ENCODE data around the gene MLANA.

Gene MLANA

GRCh38 chr9:5890641-5891040 lies at the start of gene MLANA:
Gene MLANA, plus strand, starts transcription at chr9:5890889. Its CDS starts 1,586 bp downstream, at chr9:5892475.
- DNase-seq: no peak

- DNase-seq: no peak
Observed at GRCh38 chr9:5841771-5842573, 48.7 kb upstream of the MLANA start.

DNA sequence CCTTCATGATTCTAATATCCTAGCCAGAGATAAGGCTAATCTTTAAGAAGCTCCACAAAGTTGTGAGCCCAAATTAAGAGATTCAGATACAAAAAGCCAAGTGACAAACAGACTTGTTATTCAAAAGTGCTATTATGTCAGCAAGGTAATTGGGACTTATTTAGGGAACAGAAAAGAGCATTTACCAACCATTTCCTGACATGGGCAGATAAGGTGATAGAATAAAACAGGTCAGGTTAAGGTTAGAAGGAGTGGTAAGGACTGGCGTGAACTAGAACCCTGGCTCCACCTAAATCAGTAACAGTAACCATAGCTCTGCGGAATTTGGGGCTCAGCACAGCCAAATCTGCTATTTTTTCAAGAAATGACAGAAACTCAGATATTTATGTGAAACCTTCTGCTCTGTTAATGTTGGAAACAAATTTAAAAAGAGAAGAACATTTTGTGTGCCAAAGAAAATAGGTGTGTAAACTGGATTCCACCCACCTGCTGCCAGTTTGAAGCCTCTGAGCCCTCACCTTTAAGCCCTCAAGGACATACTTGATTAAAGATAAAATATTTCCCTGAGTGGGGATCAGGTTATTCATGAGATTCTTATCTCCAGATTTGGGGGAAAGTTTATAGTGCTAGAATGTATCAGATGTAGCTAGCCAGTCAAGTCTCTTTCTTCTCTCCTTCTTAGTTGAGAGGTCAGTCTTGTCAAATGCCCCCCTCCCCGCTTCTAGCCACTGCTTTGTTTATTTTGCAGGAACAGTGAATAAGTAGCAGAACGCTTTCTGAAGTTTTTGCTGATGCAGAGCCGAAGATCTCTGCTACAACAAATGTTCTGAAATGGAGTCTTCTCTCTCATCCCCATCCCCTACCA lies 47.5 kb upstream of the MLANA start:
- no peak for DNase-seq

- DNase-seq: peak; percentile 29
Observed at GRCh38 chr9:5843794-5844471, 46.8 kb upstream of the MLANA start.

- no peak for DNase-seq
Observed at GRCh38 chr9:5845157-5845531, 45.5 kb upstream of the MLANA start.

GRCh38 chr9:5846096-5846495 lies 44.6 kb upstream of the MLANA start:
- no peak for DNase-seq

GRCh38 chr9:5846501-5846921 lies 44.2 kb upstream of the MLANA start:
- DNase-seq: no peak

DNA sequence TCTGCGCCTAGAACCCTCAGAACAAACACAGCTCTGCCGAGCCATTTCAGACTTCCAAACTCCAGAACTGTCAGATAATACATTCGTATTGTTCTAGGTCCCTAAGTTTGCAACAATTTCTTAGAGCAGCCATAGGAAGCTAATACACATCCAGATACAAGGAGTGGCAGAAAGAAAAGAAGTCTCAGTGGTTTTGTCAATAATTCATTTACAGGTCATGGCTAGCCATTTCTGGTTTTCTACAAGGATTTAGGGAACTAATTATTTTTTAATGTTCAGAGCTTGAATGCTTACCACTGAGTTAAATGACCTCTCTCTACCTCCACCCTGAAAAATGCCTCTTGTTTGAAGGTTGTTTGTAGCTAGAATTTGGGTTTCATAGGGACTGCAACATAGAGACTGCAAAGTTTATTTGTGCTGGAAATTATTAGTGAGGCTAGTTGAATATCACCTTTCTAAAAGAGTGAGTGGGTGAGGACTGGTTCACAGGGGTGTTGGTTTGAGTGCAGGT lies 42.3 kb upstream of the MLANA start:
- no peak for DNase-seq

DNA sequence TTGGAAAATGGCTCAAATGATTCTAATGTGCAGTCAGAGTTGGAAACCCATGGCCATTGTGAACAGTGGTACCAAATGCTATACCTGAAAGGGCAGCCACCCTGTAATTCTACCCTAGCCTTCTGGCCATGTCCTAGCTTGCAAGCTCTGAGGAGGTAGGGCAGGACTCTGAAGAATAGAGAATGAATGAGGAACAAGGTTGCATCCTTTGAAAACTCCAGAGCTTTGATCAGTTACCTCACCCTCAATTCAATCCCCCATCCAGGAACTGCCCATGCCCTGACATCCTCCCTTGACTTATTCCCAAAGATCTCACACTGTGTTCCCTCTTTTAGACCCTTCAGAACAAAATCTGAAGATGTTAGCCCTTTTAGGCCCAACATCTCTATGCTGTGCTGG lies 40.0 kb upstream of the MLANA start:
- no peak for DNase-seq

DNA sequence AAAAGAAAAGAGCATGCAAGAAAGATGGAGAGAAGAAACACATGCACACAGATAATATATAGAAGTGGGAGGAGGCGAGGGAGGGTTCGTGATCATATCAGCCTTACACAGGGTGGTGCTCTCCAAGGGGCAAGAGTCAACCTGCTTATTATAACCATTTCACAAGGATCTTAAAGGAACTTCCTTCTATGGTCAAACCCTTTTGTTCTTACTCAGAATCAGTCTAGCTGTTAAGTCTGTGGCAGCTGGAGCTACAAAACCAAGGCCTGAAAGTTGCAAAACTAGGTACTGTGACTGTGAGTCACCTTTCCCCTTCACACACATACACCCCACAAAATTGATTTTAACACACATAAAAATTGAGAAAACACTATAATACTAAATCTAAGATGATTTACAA lies 39.2 kb upstream of the MLANA start:
- no peak for DNase-seq

- DNase-seq: no peak
Observed at GRCh38 chr9:5852987-5853386, 37.7 kb upstream of the MLANA start.

- no peak for DNase-seq
Observed at GRCh38 chr9:5853617-5854016, 37.1 kb upstream of the MLANA start.

GRCh38 chr9:5854063-5854790 lies 36.5 kb upstream of the MLANA start:
- no peak for DNase-seq

DNA sequence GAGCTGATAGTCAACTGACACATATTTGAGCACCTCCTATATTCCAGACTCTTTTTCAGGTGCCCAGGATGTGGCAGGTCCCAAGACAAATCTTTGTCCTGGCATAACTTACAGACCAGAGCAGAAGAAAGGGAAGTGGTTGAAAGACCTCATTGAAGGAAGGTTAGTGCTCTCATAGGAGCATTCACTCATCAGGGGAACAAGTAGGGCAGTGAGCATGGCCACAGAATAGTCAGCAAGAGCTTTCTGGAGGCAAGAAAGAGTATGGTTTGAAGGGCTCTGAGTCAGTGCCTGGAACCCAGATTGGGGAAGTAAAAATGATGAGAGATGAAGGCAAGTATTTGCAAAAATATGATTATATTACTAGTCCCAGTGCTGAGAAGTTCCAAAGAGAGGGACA lies 32.8 kb upstream of the MLANA start:
- no peak for DNase-seq

- DNase-seq: no peak
Observed at GRCh38 chr9:5858833-5859232, 31.9 kb upstream of the MLANA start.

- DNase-seq: no peak
Observed at GRCh38 chr9:5863092-5863746, 27.5 kb upstream of the MLANA start.

- DNase-seq: no peak
Observed at GRCh38 chr9:5864446-5864845, 26.2 kb upstream of the MLANA start.

DNA sequence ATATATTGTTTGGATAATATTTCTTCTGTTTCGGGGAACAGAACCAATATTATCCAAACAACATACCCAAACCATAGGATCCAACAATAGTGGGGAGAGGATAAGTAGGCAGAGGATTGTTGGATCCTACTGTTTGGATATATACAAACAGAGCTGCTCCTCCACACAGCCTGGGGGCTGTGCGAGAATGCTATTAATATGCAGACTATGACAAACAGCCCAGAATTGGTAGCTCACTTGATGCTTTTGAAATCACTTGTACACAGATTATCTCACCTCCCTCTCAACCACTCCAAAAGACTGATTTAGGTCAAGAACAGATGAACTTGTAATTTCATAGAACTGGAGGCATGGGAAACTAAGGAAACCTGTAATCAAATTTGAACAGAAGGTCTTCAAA lies 24.4 kb upstream of the MLANA start:
- DNase-seq: no peak

DNA sequence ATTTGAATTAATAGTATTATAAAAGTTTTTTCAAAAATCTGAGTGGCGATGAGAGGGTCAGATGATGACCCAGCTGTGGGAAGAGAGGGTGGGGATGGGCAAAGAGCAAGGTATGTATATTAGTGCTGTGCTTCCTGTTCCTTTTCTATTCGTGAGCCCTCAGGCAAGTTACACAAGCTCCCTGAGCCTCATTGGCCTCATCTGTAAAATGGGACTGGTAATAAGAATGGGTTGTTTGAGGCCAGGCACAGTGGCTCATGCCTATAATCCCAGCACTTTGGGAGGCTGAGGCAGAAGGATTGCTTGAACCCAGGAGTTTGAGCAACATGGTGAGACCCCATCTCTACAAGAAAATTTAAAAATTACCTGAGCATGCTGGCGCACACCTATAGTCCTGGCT lies 24.0 kb upstream of the MLANA start:
- DNase-seq: no peak

DNA sequence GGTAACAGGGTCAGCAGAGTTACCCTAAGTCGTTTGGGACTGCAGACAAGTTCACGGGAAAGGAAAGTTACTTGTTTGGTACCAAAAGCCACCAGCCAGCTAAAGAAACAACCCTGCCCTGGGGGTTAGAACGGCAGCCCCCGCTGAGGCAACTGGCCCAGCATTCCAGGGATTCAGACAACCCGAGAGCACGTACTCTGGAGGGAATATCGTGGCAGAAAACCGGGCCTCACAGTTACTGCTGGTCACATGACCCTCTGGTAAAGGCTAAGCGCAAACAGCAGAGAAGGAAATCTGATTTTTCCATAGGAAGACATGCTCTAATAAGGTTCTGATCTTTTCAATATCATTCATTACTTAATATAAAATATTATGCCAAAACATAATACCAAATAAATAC lies 22.5 kb upstream of the MLANA start:
- DNase-seq: no peak

DNA sequence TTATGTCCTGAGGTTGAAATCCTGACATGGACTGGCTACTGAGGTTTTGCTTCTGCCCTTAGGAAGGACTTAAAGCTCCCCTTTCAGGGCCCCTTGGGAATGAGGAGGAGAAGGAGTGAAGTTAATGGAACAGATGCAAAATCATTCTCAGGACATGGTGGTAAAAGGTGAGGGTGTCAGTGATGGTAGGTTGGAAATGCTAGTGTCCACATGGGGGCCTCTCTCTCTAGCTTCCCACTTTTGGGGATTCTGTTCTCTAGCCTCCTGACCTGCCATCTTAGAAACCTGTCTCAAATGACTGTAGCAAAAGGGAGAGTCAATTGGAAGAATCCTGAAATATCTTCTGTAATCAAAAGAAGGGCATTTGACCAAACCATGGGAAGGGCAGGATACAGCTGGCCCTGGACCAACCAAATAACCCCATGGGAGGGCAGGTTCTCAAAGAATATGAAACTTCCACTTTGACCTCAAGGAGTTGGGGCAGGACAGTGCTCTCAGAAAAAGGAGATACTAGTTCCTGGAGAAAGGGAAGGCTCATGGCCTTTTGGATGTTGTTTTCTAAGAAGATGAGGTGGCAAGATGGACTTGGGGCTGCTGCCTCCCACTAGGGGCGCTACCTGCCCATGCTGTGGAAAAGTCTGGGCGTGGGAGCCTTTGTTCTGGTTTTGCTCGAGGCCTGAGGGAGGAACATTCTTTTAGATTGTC lies 21.2 kb upstream of the MLANA start:
- DNase-seq: no peak

- DNase-seq: no peak
Observed at GRCh38 chr9:5870020-5870339, 20.7 kb upstream of the MLANA start.
